GM12872 (cell line): Measurements from ENCODE around the gene SOCS3.

Experiments used
- CTCF ChIP-seq: IDR thresholded peaks from 3 replicates; pipeline ENCODE4 v1.5.1; 2011; ENCODE audit warnings: low read depth, mild to moderate bottlenecking, low read length, moderate library complexity; ENCODE audit not compliant: insufficient read depth

SOCS3 gene

GRCh38 chr17:78345791-78346494 lies 13.9 kb downstream of the SOCS3 start:
- TF ChIP-seq CTCF: no peak

DNA sequence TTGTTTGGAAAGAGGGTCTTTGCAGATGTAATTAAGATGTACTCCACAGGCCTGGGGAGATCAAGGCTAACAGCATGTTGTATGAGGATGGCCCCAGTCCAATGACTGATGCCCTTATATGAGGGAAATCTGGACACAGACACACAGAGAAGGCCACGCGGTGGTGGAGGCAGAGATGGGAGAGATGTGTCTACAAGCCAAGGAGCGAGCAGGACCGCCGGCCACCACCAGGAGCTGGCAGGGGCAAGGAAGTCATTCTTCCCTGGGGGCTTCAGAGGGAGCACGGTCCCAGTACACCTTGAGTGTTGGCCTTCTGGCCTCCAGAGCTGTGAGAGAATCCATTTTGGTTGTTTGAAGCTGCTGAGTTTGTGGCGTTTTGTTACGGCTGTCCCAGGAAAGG lies 14.7 kb downstream of the SOCS3 start:
- no peak for TF ChIP-seq CTCF

GRCh38 chr17:78344666-78345065 lies 15.2 kb downstream of the SOCS3 start:
- TF ChIP-seq CTCF: no peak

DNA sequence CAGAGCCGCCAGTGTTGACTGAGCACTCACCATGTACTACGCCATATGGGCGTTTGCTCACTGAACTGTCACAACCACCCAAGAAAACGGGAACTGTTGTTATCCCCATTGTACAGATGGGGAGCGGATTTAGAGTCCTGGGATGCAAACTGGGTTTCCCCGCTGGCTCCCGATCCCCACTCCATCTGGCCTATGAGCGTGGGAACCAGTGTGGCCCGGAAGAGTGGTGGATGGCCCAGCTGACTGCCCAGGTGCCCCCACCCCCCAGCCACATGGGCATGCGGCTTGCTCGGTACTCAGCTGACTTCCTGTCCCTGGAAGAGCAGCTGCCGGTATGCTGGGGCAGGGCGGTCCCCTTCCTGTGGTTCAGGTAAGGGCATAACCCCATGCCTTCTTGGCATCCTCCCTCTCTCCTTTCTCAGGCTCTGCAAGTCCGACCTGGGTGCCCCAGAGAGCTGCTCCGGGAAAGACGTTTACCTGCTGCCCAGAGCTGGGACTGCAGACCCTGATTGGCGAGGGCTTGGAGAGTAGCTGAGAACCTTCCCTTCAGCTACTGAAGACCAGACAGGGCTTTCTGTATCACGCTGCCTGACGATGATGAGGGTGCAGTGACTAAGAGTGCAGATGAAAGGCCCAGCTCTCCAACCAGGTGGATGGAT lies 16.2 kb downstream of the SOCS3 start:
- no peak for TF ChIP-seq CTCF

DNA sequence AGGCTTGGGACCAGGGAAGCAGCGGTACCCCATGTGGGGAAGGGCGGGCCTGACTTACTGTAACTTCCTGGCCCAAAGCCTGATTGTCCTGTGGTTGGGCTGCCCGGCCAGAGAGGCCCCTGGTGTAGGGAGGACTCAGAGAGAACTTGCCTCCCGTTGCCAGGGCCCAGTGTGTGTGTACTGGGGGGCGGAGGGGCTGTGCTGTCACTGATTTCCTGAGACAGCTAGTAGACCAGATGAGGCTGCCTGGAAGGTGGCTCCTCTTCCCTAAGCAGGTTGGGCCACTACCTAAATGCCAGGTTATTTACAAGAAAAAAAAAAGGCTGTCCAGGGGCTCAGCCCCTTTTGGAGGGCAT lies 16.7 kb downstream of the SOCS3 start:
- TF ChIP-seq CTCF: no peak

DNA sequence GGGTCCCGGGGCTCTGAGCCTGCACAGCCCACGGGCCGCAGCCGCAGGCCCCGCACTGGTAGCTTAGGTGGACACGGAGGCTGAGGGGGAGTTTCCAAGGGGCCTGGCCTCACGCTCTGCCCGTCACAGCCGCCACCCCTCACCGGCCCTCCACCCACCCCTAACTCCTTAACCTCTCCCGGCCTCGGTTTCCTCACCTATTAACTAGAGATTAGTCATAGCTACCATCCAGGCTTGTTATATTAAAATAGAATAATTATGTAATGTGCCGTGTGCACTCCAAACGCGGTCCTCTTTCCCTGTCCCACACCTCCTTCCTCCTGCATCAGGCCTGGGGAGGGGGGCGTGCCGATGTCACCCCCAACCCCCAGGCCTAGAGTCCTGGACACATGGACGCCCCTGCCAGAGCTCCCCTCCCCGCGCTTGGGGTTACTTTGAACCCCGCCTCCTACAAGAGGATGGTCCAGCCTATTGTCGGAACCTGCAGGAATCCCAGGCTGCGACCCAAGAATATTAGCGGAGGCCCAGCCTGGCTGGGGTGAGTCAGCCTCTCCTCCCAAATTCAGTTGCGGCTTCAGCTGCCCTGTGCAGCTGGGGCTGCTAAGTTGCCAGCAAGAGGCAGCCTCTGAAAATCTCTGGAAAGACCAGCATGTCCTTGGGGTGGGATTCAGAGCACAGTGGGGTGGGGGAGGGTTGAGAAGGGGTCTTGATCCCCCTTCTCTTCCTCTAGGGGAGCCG lies 17.3 kb downstream of the SOCS3 start:
- TF ChIP-seq CTCF: no peak

GRCh38 chr17:78341559-78342448 lies 18.1 kb downstream of the SOCS3 start:
- no peak for TF ChIP-seq CTCF
